GM12872 (cell line): Measurements from ENCODE around the gene CHN2.

Source experiments
- CTCF ChIP-seq: IDR thresholded peaks from 3 replicates; pipeline ENCODE4 v1.5.1; 2011; ENCODE audit warnings: low read depth, mild to moderate bottlenecking, low read length, moderate library complexity; ENCODE audit not compliant: insufficient read depth

Gene CHN2

GRCh38 chr7:29328045-29328444 lies 133.5 kb downstream of the CHN2 start:
- no peak for TF ChIP-seq CTCF

GRCh38 chr7:29328811-29329210 lies 134.2 kb downstream of the CHN2 start:
- no peak for TF ChIP-seq CTCF

- TF ChIP-seq CTCF, result no peak
These were observed 135.1 kb downstream of the CHN2 start for GRCh38 chr7:29329686-29330085.

GRCh38 chr7:29330136-29330535 lies 135.6 kb downstream of the CHN2 start:
- TF ChIP-seq CTCF, result no peak

GRCh38 chr7:29331163-29331562 lies 136.6 kb downstream of the CHN2 start:
- TF ChIP-seq CTCF, result no peak

- TF ChIP-seq CTCF, result no peak
These were observed 137.7 kb downstream of the CHN2 start for GRCh38 chr7:29332042-29332811.

- no peak for TF ChIP-seq CTCF
These were observed 138.6 kb downstream of the CHN2 start for GRCh38 chr7:29332875-29333855.
